GM23338 (cell line): Measurements from ENCODE around the gene CWC22. TPM values are rescaled to one million over a fixed set of nuclear protein-coding genes. Genes with fewer than 3 reads are reported as not detected.
A peak's percentile ranks its signal among the peaks of the same experiment; 100 is the strongest.

Experiments used
- ATAC-seq: fragments of 200-7000 bp; cut with Tn5 transposase; 3 replicates; pipeline ENCODE4 v1.9.1; 2020
- DNase-seq: peaks from one replicate; pipeline ENCODE4 v3.0.0-alpha.2; 2015; ENCODE audit warnings: low spot score
- H2AFZ ChIP-seq: fragments of 200-600 bp; sonication (generic); 2 replicates; pipeline ENCODE4 v1.8.0; 2016; ENCODE audit warnings: antibody characterized with exemption, mild to moderate bottlenecking, moderate library complexity
- H3F3A ChIP-seq: fragments of 200-600 bp; sonication (generic); replicated peaks from 2 replicates; pipeline ENCODE4 v1.8.0; 2017; ENCODE audit warnings: antibody characterized with exemption, mixed run types, low read depth
- H3K27ac ChIP-seq: fragments of 200-600 bp; sonication (generic); 2 replicates; pipeline ENCODE4 v1.6.1; 2016; ENCODE audit warnings: low read depth
- H3K27me3 ChIP-seq: fragments of 200-600 bp; sonication (generic); 2 replicates; pipeline ENCODE4 v1.8.0; 2016; ENCODE audit warnings: mild to moderate bottlenecking, mixed run types, moderate library complexity; ENCODE audit not compliant: insufficient read depth
- H3K36me3 ChIP-seq: fragments of 200-600 bp; sonication (generic); 2 replicates; pipeline ENCODE4 v1.8.0; 2016; ENCODE audit warnings: mild to moderate bottlenecking; ENCODE audit not compliant: insufficient read depth
- H3K4me1 ChIP-seq: fragments of 200-600 bp; sonication (generic); 2 replicates; pipeline ENCODE4 v1.8.0; 2016; ENCODE audit warnings: mild to moderate bottlenecking, moderate library complexity; ENCODE audit not compliant: insufficient read depth
- H3K4me2 ChIP-seq: fragments of 200-600 bp; sonication (generic); 2 replicates; pipeline ENCODE4 v1.7.1; 2017; ENCODE audit warnings: mixed run types
- H3K4me3 ChIP-seq: fragments of 200-600 bp; sonication (generic); 2 replicates; pipeline ENCODE4 v1.6.1; 2016; ENCODE audit warnings: mixed run types
- H3K79me2 ChIP-seq: fragments of 200-600 bp; sonication (generic); replicated peaks from 2 replicates; pipeline ENCODE4 v1.8.0; 2017; ENCODE audit warnings: mild to moderate bottlenecking; ENCODE audit not compliant: insufficient read depth
- H3K9me2 ChIP-seq: fragments of 200-600 bp; sonication (generic); 2 replicates; pipeline ENCODE4 v1.8.0; 2017; ENCODE audit not compliant: insufficient read depth
- H4K20me1 ChIP-seq: fragments of 200-600 bp; sonication (generic); replicated peaks from 2 replicates; pipeline ENCODE4 v1.8.0; 2017; ENCODE audit warnings: mild to moderate bottlenecking; ENCODE audit not compliant: insufficient read depth
- H3K27ac Mint-ChIP-seq: 2 replicates; pipeline ENCODE4 v1.8.0; 2020; ENCODE audit warnings: inconsistent platforms, mild to moderate bottlenecking, moderate library complexity, mixed read lengths
- H3K27me3 Mint-ChIP-seq: 3 replicates; pipeline ENCODE4 v1.8.0; 2022; ENCODE audit warnings: low read depth, mild to moderate bottlenecking, moderate library complexity, mixed read lengths, inconsistent platforms; ENCODE audit not compliant: insufficient read depth, poor library complexity
- H3K36me3 Mint-ChIP-seq: 3 replicates; pipeline ENCODE4 v1.8.0; 2021; ENCODE audit warnings: low read depth, mild to moderate bottlenecking, inconsistent platforms, moderate library complexity, mixed read lengths
- H3K4me1 Mint-ChIP-seq: 3 replicates; pipeline ENCODE4 v1.8.0; 2020; ENCODE audit warnings: mild to moderate bottlenecking, inconsistent platforms, mixed read lengths
- H3K4me3 Mint-ChIP-seq: 3 replicates; pipeline ENCODE4 v1.8.0; 2021; ENCODE audit warnings: moderate library complexity, mild to moderate bottlenecking, inconsistent platforms, mixed read lengths
- H3K9me3 Mint-ChIP-seq: 3 replicates; pipeline ENCODE4 v1.8.0; 2020; ENCODE audit warnings: moderate library complexity, mild to moderate bottlenecking, inconsistent platforms, mixed read lengths
- CREB1 ChIP-seq: fragments of 250-450 bp; sonication (Bioruptor Pico); IDR thresholded peaks from 2 replicates; pipeline ENCODE4 v1.5.0; 2020; ENCODE audit warnings: low read depth, mild to moderate bottlenecking, moderate library complexity
- POLR2AphosphoS5 ChIP-seq: IDR thresholded peaks from 2 replicates; pipeline ENCODE4 v1.6.1; 2016; ENCODE audit warnings: antibody characterized with exemption, low read depth
- ZNF114 ChIP-seq: fragments of 250-450 bp; sonication (Bioruptor Pico); IDR thresholded peaks from 2 replicates; pipeline ENCODE4 v1.5.0; 2020; ENCODE audit warnings: mild to moderate bottlenecking, moderate library complexity
- ZNF331 ChIP-seq: fragments of 250-450 bp; sonication (Bioruptor Pico); IDR thresholded peaks from 2 replicates; pipeline ENCODE4 v1.5.0; 2020; ENCODE audit warnings: low read depth, mild to moderate bottlenecking, moderate library complexity
- long read RNA-seq: library from polyadenylated mRNA; unstranded; transcript quantifications from one replicate; pipeline ENCODE4 v2.0.0, GENCODE V29; 2020; ENCODE audit not compliant: unreplicated experiment
- polyA plus RNA-seq: library from polyadenylated mRNA; unstranded; fragments of >200 nt; fragmentation: Nextera tagmentation; extraction: Ambion mirVana; gene quantifications from 2 replicates; pipeline ENCODE4 v1.2.1, GENCODE V29; 2016
- total RNA-seq: library from RNA; depleted of rRNA; stranded (reverse); fragments of >200 nt; shearing (Covaris generic); gene quantifications from 2 replicates; pipeline ENCODE4 v1.2.3, GENCODE V29; 2014; rRNA removed
- TF ChIP-seq, protein P1 (sequence below): IDR thresholded peaks from one replicate; pipeline ENCODE4 v1.6.1; 2018; ENCODE audit warnings: antibody characterized with exemption; ENCODE audit not compliant: unreplicated experiment
- TF ChIP-seq, protein P2 (sequence below): fragments of 250-450 bp; sonication (Bioruptor Pico); IDR thresholded peaks from 2 replicates; pipeline ENCODE4 v1.5.0; 2020; ENCODE audit warnings: mild to moderate bottlenecking, moderate library complexity
- TF ChIP-seq, protein P3 (sequence below): IDR thresholded peaks from 2 replicates; pipeline ENCODE4 v1.6.1; 2016; ENCODE audit warnings: antibody characterized with exemption

Gene CWC22
- total RNA-seq: 31.5 and 36.0 TPM in 2 replicates
- 29.0 and 38.3 TPM in 2 replicates for polyA plus RNA-seq
- long read RNA-seq, transcript CWC22-201 (20 exons, 2,392 nt): major isoform, 11 of 16 reads
- long read RNA-seq, partial matches to known transcripts: 4 of 16 reads
- long read RNA-seq, other reads (novel, unspliced or antisense): 1 of 16 reads

DNA sequence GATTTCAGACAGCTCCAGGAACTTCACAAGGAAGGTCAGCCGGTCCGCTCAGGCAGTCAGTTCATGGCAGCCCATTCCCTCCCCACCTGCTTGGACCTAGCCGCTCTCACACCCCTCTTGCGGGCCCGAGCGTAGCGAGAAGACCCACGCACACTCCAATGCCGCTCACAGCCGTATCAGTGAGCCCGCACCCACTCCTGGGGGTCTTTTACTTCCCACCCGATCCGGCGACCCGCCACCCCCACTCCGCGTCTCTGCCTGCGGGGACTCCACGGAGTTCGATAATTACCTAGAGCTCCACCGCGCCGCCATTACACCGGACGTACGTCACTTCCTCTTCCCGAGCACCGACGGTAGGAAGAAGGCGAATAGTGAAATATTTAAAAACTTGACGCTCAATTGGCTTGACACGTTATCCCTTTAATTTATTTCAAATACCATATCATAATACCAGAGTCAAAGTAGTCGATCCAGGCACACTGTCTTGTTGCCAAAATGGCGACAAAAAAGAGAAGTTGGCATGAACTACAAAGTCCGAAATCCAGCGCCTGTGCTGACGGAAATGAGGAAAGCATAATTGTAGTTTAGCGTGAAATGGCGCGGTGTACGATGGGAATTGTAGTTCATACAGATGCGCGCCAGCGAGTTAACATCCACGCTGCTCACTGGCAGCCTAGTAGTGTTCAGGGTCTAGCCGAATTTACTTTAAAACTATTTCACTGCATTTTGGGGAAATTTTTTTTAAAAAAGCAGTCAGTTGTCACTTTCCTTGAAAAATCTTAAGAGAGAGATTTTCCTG, at the start of gene CWC22:
Gene CWC22, minus strand, starts transcription at position 517 of the 799 bp plus-strand sequence. CDS start 13,956 bp downstream, outside the sequence.
- Histone ChIP-seq H3K9me2 (no peaks in the 10 kb centered on the region; the same call in 1 of the 2 replicates), H2AFZ (peak within 1 kb of the TSS; percentile 3; the same call in 1 of the 2 replicates), H3K27ac (peak within 1 kb of the TSS; percentile 6), H4K20me1 (peaks cover 9% of the 10 kb centered on the region; the same call in 1 of the 2 replicates), H3K4me2 (peak within 1 kb of the TSS; percentile 93), H3K4me1 (peaks cover 13% of the 10 kb centered on the region), H3K36me3 (no peaks in the 10 kb centered on the region), H3K79me2 (peaks cover 48% of the 10 kb centered on the region), H3K27me3 (no peaks in the 10 kb centered on the region), H3F3A (no peaks in the 10 kb centered on the region), H3K4me3 (peak within 1 kb of the TSS; percentile 54)
- peak; percentile 96 for DNase-seq
- H3K4me1 Mint-ChIP-seq: peaks cover 13% of the 10 kb centered on the region; the same call in 2 of the 3 replicates
- H3K36me3 Mint-ChIP-seq: 0 out of 3 replicates have a peak, but pooled peaks cover 2% of the 10 kb centered on the region
- TF ChIP-seq, protein P1, sequence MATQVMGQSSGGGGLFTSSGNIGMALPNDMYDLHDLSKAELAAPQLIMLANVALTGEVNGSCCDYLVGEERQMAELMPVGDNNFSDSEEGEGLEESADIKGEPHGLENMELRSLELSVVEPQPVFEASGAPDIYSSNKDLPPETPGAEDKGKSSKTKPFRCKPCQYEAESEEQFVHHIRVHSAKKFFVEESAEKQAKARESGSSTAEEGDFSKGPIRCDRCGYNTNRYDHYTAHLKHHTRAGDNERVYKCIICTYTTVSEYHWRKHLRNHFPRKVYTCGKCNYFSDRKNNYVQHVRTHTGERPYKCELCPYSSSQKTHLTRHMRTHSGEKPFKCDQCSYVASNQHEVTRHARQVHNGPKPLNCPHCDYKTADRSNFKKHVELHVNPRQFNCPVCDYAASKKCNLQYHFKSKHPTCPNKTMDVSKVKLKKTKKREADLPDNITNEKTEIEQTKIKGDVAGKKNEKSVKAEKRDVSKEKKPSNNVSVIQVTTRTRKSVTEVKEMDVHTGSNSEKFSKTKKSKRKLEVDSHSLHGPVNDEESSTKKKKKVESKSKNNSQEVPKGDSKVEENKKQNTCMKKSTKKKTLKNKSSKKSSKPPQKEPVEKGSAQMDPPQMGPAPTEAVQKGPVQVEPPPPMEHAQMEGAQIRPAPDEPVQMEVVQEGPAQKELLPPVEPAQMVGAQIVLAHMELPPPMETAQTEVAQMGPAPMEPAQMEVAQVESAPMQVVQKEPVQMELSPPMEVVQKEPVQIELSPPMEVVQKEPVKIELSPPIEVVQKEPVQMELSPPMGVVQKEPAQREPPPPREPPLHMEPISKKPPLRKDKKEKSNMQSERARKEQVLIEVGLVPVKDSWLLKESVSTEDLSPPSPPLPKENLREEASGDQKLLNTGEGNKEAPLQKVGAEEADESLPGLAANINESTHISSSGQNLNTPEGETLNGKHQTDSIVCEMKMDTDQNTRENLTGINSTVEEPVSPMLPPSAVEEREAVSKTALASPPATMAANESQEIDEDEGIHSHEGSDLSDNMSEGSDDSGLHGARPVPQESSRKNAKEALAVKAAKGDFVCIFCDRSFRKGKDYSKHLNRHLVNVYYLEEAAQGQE: no peak
- TF ChIP-seq, protein P2, sequence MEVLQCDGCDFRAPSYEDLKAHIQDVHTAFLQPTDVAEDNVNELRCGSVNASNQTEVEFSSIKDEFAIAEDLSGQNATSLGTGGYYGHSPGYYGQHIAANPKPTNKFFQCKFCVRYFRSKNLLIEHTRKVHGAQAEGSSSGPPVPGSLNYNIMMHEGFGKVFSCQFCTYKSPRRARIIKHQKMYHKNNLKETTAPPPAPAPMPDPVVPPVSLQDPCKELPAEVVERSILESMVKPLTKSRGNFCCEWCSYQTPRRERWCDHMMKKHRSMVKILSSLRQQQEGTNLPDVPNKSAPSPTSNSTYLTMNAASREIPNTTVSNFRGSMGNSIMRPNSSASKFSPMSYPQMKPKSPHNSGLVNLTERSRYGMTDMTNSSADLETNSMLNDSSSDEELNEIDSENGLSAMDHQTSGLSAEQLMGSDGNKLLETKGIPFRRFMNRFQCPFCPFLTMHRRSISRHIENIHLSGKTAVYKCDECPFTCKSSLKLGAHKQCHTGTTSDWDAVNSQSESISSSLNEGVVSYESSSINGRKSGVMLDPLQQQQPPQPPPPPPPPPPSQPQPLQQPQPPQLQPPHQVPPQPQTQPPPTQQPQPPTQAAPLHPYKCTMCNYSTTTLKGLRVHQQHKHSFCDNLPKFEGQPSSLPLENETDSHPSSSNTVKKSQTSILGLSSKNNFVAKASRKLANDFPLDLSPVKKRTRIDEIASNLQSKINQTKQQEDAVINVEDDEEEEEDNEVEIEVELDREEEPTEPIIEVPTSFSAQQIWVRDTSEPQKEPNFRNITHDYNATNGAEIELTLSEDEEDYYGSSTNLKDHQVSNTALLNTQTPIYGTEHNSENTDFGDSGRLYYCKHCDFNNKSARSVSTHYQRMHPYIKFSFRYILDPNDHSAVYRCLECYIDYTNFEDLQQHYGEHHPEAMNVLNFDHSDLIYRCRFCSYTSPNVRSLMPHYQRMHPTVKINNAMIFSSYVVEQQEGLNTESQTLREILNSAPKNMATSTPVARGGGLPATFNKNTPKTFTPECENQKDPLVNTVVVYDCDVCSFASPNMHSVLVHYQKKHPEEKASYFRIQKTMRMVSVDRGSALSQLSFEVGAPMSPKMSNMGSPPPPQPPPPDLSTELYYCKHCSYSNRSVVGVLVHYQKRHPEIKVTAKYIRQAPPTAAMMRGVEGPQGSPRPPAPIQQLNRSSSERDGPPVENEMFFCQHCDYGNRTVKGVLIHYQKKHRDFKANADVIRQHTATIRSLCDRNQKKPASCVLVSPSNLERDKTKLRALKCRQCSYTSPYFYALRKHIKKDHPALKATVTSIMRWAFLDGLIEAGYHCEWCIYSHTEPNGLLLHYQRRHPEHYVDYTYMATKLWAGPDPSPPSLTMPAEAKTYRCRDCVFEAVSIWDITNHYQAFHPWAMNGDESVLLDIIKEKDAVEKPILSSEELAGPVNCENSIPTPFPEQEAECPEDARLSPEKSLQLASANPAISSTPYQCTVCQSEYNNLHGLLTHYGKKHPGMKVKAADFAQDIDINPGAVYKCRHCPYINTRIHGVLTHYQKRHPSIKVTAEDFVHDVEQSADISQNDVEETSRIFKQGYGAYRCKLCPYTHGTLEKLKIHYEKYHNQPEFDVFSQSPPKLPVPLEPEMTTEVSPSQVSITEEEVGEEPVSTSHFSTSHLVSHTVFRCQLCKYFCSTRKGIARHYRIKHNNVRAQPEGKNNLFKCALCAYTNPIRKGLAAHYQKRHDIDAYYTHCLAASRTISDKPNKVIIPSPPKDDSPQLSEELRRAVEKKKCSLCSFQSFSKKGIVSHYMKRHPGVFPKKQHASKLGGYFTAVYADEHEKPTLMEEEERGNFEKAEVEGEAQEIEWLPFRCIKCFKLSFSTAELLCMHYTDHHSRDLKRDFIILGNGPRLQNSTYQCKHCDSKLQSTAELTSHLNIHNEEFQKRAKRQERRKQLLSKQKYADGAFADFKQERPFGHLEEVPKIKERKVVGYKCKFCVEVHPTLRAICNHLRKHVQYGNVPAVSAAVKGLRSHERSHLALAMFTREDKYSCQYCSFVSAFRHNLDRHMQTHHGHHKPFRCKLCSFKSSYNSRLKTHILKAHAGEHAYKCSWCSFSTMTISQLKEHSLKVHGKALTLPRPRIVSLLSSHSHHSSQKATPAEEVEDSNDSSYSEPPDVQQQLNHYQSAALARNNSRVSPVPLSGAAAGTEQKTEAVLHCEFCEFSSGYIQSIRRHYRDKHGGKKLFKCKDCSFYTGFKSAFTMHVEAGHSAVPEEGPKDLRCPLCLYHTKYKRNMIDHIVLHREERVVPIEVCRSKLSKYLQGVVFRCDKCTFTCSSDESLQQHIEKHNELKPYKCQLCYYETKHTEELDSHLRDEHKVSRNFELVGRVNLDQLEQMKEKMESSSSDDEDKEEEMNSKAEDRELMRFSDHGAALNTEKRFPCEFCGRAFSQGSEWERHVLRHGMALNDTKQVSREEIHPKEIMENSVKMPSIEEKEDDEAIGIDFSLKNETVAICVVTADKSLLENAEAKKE: no peak
- TF ChIP-seq POLR2AphosphoS5 (peak; percentile 67), ZNF114 (CRISPR knock-in tag) (no peak), ZNF331 (no peak), CREB1 (CRISPR knock-in tag) (peak; percentile 93)
- TF ChIP-seq, protein P3, sequence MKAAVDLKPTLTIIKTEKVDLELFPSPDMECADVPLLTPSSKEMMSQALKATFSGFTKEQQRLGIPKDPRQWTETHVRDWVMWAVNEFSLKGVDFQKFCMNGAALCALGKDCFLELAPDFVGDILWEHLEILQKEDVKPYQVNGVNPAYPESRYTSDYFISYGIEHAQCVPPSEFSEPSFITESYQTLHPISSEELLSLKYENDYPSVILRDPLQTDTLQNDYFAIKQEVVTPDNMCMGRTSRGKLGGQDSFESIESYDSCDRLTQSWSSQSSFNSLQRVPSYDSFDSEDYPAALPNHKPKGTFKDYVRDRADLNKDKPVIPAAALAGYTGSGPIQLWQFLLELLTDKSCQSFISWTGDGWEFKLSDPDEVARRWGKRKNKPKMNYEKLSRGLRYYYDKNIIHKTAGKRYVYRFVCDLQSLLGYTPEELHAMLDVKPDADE: peak; percentile 98
- no peaks in the 10 kb centered on the region for H3K9me3 Mint-ChIP-seq
- peak within 1 kb of the TSS; percentile 100 for H3K27ac Mint-ChIP-seq
- ATAC-seq: peak; percentile 95
- H3K27me3 Mint-ChIP-seq: peaks cover 7% of the 10 kb centered on the region
- peak within 1 kb of the TSS; percentile 95 for H3K4me3 Mint-ChIP-seq
